ENCODE measurements around the gene ASTN2. TPM values are rescaled to one million over a fixed set of nuclear protein-coding genes. Genes with fewer than 3 reads are reported as not detected.

Gene ASTN2
- total RNA-seq, 2 experiments from 2014 or later, result 3.9 TPM

- Mint-ChIP-seq H3K36me3 (peaks cover 25% of the 10 kb centered on the region), H3K27me3 (no peaks in the 10 kb centered on the region), H3K4me3 (no peak overlapping the region), H3K9me3 (peaks cover 13% of the 10 kb centered on the region), H3K27ac (no peak overlapping the region), H3K4me1 (no peaks in the 10 kb centered on the region)
- DNase-seq, result no peak
Measured at GRCh38 chr9:116592970-116593369, 821.9 kb downstream of the ASTN2 start.

DNA sequence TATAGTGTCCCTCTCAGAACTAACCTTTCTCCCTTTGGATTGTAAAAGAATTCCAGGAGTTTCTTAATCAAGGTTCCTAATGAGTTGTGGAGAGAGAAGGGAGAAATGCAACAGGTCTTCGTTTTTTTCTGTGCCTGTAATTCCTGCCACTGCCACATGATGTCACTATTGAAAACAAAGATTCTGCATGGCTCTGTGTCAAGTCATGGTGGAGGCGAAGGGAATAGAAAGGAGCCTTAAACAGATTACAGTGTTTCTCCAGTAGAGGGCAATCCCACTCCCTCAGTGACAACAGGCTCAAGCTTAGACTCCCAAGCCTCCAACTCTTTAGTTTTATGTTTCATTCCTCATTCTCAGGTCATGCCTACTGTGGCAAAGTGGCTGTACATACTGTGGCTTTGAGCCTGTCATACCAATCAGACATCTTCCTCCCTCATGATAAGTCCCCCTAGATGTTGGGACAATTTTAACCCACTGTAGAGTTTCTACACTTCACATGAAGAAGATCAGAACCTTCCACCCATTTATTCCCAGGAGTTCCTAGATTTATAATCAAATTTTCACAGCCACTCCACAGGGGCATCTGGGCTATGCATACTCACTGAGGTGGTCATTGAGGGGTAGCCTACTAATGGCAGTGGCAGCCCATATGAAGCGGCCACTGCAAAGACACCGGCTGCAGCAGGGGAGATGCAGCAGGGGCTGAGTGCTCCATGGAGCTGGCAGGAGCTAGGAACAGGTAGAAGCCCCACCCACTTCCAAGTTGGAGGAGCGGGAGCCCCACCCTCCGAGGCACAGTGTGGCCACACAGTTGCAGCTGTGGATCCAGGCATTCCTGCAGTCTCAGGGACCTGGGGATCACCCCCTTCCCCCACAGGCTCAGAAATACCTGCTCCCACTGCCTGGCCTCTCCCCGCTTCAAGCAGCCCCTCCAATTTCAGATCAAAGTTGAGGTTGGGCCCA is 825.2 kb downstream of the ASTN2 start:
- H3K4me3 Mint-ChIP-seq, result no peak overlapping the region
- H3K27ac Mint-ChIP-seq, result no peak overlapping the region
- no peaks in the 10 kb centered on the region for H3K27me3 Mint-ChIP-seq
- peaks cover 13% of the 10 kb centered on the region for H3K9me3 Mint-ChIP-seq
- peak; percentile 27 for DNase-seq
- no peaks in the 10 kb centered on the region for H3K4me1 Mint-ChIP-seq
- peaks cover 24% of the 10 kb centered on the region for H3K36me3 Mint-ChIP-seq

DNA sequence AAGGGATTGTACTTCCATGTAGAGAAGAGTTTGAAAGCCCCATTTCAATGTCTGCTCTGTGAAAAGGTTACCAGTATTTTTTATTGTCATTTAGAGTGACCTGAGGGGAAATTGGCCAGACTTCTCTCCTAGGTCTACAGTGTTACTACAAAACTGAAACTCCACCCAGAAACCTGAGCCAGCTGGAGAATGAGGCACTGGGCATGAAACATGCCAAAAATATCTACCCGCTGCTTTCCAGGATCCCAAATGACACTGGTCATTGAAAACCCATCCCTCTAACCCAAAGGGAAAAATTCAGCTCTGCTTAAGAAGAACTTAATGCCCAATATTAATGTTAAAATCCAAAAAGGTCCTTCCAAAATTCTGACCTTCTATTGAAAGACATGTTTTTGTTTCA is 826.9 kb downstream of the ASTN2 start:
- Mint-ChIP-seq H3K27ac (no peak overlapping the region), H3K36me3 (peaks cover 26% of the 10 kb centered on the region), H3K9me3 (peaks cover 13% of the 10 kb centered on the region), H3K27me3 (no peaks in the 10 kb centered on the region), H3K4me1 (no peaks in the 10 kb centered on the region), H3K4me3 (no peak overlapping the region)
- no peak for DNase-seq

- H3K4me1 Mint-ChIP-seq, result no peaks in the 10 kb centered on the region
- no peak overlapping the region for H3K27ac Mint-ChIP-seq
- DNase-seq, result no peak
- H3K9me3 Mint-ChIP-seq, result peaks cover 13% of the 10 kb centered on the region
- no peak overlapping the region for H3K4me3 Mint-ChIP-seq
- peaks cover 22% of the 10 kb centered on the region for H3K36me3 Mint-ChIP-seq
- H3K27me3 Mint-ChIP-seq, result no peaks in the 10 kb centered on the region
Measured at GRCh38 chr9:116585896-116586295, 829.0 kb downstream of the ASTN2 start.

DNA sequence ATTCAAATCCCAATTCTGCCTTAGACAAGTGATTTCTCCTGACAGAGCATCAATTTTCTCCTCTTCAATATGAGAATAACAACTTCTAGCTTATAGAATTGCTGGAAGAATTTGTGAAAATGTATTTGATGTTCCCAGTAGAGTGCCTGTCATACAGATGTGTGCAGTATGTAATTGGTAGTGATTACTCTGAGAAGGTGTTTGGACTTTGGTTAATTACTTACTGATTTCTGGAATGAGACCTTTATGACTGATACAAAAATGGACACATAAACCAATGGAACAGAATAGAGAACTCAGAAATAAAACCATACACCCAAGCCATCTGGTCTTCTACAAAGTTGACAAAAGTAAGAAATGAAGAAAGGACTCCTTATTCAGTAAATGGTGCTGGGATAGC is 829.7 kb downstream of the ASTN2 start:
- Mint-ChIP-seq H3K27ac (no peak overlapping the region), H3K4me3 (no peak overlapping the region), H3K9me3 (peaks cover 13% of the 10 kb centered on the region), H3K36me3 (peaks cover 22% of the 10 kb centered on the region), H3K27me3 (no peaks in the 10 kb centered on the region), H3K4me1 (no peaks in the 10 kb centered on the region)
- no peak for DNase-seq

DNA sequence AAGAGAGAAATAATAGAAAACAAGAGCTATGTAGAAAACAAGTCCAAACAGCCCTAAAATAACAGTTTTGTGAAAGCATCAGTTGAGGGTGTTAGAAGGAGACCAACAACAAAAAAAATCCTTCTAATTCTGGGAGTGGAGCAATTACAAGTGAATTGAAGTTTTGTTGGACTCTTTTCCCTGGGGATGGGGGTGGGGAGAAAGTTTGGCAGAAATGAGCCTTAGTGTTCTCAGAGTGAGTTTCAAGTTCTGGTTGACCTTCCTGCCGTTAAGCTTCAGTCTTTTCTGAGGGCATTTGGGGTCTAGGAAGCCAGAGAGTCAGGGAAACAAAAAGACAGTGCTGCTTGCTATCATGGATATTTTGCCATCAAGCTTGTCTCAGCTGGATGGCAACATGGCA is 834.0 kb downstream of the ASTN2 start:
- no peak for DNase-seq
- no peak overlapping the region for H3K27ac Mint-ChIP-seq
- H3K36me3 Mint-ChIP-seq, result peaks cover 2% of the 10 kb centered on the region
- H3K4me3 Mint-ChIP-seq, result no peak overlapping the region
- no peaks in the 10 kb centered on the region for H3K9me3 Mint-ChIP-seq
- H3K27me3 Mint-ChIP-seq, result no peaks in the 10 kb centered on the region
- H3K4me1 Mint-ChIP-seq, result no peaks in the 10 kb centered on the region

- Mint-ChIP-seq H3K36me3 (no peaks in the 10 kb centered on the region), H3K9me3 (no peaks in the 10 kb centered on the region), H3K4me1 (no peaks in the 10 kb centered on the region), H3K27ac (no peak overlapping the region), H3K27me3 (no peaks in the 10 kb centered on the region), H3K4me3 (no peak overlapping the region)
- DNase-seq, result no peak
Measured at GRCh38 chr9:116576386-116576785, 838.5 kb downstream of the ASTN2 start.

- H3K4me1 Mint-ChIP-seq, result no peaks in the 10 kb centered on the region
- no peaks in the 10 kb centered on the region for H3K36me3 Mint-ChIP-seq
- H3K27ac Mint-ChIP-seq, result no peak overlapping the region
Measured at GRCh38 chr9:116574027-116574679, 840.7 kb downstream of the ASTN2 start.

DNA sequence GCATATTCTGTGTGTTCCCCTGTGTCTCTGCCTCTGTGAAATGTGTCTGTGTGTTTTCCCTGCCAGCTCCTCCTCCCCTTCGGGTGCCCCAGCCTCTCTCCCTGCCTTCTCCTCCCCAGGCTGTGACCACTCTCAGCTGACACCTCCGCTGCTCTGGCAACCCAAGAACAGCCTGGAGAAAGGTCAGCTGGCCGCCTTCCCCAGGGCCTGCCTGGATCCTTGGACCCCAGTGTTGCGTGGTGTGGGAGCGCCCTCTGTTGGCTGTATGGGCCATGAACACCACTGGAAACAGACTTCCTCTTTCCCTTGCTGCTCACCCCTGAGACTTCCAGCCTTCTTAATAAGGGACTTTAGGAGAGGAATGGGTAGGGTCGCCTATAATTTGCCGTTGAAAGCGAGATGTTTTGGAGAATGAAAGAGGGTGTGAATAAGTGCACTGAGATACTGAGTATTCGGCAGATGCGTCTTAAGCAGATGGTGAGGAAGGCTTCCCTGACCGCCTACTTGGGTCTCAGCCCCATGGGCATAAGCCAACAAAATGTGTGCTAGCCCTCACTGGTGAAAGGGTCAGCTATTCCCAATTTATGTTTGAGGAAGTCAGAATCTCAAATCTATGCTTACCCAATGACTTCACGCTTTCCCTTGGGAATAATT is 842.6 kb downstream of the ASTN2 start:
- no peaks in the 10 kb centered on the region for H3K9me3 Mint-ChIP-seq
- no peak overlapping the region for H3K27ac Mint-ChIP-seq
- H3K4me1 Mint-ChIP-seq, result no peaks in the 10 kb centered on the region
- peaks cover 2% of the 10 kb centered on the region for H3K36me3 Mint-ChIP-seq
- H3K4me3 Mint-ChIP-seq, result no peak overlapping the region
- no peaks in the 10 kb centered on the region for H3K27me3 Mint-ChIP-seq
- peak; percentile 29 for DNase-seq

More at GRCh38 chr9:116574027-116574679, 840.7 kb downstream of the ASTN2 start:
- no peaks in the 10 kb centered on the region for H3K27me3 Mint-ChIP-seq
- DNase-seq, result no peak
- no peaks in the 10 kb centered on the region for H3K9me3 Mint-ChIP-seq
- no peak overlapping the region for H3K4me3 Mint-ChIP-seq

- no peak for DNase-seq
Measured at GRCh38 chr9:116569111-116569510, 845.7 kb downstream of the ASTN2 start.

DNA sequence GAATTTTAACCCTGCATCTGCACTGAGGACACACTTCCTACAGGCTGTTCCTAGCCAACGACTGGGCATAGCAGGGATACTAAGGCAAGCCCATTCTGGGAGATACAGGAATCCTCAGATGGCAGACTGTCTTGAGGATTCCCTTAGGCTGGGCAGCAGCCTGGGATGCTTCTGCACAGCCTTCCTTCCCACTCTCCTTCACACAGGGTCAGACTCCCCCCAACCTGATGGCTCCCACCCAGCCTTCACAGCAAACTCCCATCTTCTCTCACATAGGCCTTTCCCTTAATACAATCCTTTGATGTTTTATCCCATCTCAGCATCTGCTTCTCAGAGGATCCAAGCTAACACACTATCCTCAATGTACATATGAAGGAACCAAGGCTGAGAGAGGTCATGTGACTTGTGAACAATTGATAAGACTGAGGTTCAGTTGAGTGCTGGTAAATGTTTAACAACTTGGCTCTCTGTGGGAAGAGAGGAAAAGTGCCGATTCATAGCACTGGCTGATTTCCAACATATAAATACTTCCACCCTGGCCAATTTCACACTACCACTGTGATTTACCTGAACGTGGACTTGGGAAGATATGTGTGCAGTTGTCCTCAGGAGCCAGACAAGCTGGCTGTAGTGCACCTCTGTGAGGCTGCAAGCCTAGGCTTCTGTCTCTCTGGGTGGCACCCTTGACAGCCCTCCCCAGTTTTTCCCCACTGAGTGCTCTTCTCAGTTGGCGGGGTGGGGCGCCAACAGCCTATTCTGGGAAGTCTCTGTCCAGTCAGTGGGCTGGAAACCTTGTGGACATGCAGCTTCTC is 848.0 kb downstream of the ASTN2 start:
- H3K27ac Mint-ChIP-seq, result no peak overlapping the region
- no peaks in the 10 kb centered on the region for H3K4me1 Mint-ChIP-seq
- no peak for DNase-seq
- peaks cover 8% of the 10 kb centered on the region for H3K36me3 Mint-ChIP-seq
- no peaks in the 10 kb centered on the region for H3K9me3 Mint-ChIP-seq
- no peaks in the 10 kb centered on the region for H3K27me3 Mint-ChIP-seq
- H3K4me3 Mint-ChIP-seq, result no peak overlapping the region

More at GRCh38 chr9:116569111-116569510, 845.7 kb downstream of the ASTN2 start:
- Mint-ChIP-seq H3K27ac (no peak overlapping the region), H3K27me3 (no peaks in the 10 kb centered on the region), H3K4me3 (no peak overlapping the region), H3K9me3 (no peaks in the 10 kb centered on the region), H3K36me3 (peaks cover 6% of the 10 kb centered on the region), H3K4me1 (no peaks in the 10 kb centered on the region)

DNA sequence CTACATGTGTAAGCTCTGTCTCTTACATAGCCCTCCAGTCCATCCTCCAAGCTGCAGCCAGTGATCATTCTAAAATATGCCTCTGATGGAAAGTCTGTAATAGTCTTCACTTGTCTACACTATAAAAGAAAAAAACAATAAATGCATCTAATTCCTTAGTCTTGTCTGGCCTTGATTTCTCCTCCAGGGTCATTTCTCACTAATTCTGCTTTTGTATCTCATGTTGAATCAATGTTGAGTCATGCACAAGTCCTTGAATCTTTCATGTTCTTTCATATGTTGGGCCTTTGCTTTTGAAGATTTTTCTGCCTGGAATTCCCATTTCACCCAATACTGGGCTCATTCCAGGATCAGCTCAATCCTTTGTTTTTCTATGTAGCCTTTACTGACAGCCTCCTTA is 848.9 kb downstream of the ASTN2 start:
- Mint-ChIP-seq H3K27ac (no peak overlapping the region), H3K9me3 (no peaks in the 10 kb centered on the region), H3K36me3 (peaks cover 8% of the 10 kb centered on the region)

DNA sequence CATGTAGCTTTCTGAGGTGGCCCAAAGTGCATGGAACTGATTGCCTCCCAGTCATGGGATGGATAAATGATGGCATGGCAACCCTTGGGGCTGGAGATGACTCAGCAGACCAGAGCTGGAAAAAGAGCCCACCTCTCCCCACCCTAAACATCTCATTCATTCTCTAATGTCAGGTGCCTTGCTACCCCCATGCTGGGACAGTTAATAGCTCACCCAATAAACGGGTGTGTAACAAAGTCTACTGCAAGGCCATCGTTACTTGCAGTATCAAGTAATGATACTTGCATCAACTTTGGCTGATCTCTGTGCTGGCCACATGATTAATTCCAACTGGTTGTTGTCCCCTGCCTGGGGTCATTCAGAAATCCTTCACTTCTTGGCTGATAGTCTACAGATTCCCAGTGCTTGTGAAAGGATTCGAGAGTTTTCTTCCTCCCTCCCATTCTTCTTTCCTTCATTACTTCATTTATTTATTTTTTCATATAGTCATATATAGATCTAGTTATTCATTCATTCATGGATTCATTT is 850.5 kb downstream of the ASTN2 start:
- H3K36me3 Mint-ChIP-seq, result peaks cover 8% of the 10 kb centered on the region
- no peaks in the 10 kb centered on the region for H3K27me3 Mint-ChIP-seq
- no peak overlapping the region for H3K4me3 Mint-ChIP-seq
- no peak overlapping the region for H3K27ac Mint-ChIP-seq
- no peaks in the 10 kb centered on the region for H3K9me3 Mint-ChIP-seq
- no peak for DNase-seq
- no peaks in the 10 kb centered on the region for H3K4me1 Mint-ChIP-seq

More for the DNA sequence above, 848.9 kb downstream of the ASTN2 start:
- no peaks in the 10 kb centered on the region for H3K27me3 Mint-ChIP-seq
- DNase-seq, result no peak
- no peak overlapping the region for H3K4me3 Mint-ChIP-seq
- no peaks in the 10 kb centered on the region for H3K4me1 Mint-ChIP-seq

DNA sequence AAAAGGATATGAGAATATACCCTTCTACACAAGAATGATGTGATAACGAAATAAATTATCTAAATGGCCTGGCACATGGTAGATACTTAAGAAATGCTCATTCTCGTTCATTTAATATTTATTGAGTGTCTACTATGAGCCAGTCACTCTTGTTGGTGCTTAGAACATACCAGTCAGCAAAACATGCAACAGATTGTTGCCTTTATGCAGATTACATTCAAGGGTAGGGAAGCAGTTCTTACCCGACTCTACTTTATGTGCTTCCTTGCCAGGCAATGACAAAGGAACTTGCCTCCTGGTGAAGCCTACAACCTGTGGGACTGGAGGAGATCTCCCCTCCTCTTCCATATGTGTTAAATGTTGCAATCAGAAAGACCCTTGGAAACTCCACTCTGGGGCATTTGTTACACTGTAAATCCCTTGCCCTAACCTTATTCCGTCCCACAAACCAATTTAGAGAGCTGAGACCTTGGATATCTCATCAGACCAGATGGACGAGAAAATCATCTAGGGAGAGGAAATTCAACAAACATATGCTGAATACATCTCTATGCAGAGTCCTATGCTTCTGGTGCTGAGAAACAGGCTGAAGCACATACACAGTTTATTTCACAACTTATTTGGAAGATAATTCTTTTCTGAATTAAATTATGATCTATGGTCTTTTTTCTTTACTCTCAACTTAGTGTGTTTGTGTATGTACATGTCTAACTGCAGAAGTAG is 855.9 kb downstream of the ASTN2 start:
- no peak overlapping the region for H3K4me3 Mint-ChIP-seq
- DNase-seq, result no peak
- H3K27me3 Mint-ChIP-seq, result no peaks in the 10 kb centered on the region
- H3K36me3 Mint-ChIP-seq, result peaks cover 5% of the 10 kb centered on the region
- H3K9me3 Mint-ChIP-seq, result no peaks in the 10 kb centered on the region
- H3K4me1 Mint-ChIP-seq, result peaks cover 2% of the 10 kb centered on the region
- no peak overlapping the region for H3K27ac Mint-ChIP-seq
